ENCODE measurements around the gene PEAR1.

DNA sequence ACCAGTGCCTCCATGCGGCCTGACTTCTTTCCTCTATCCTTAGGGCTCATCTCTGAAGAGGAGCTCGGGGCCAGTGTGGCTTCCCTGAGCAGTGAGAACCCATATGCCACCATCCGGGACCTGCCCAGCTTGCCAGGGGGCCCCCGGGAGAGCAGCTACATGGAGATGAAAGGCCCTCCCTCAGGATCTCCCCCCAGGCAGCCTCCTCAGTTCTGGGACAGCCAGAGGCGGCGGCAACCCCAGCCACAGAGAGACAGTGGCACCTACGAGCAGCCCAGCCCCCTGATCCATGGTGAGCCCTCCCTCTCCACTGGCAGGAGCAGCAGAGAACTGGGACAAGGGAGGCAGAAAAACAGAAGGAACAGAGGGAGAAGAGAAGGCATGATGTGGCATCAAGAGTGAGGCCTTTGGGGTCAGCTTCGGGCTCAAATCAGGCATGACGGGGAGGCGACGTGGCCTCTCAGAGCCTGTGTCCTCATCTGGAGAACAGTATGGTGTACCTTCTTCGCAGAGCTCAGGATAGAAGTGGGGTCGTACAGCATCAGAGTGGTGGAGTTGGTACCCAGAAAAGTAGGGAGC, 20.4 kb downstream of the PEAR1 start:
- TF ChIP-seq, protein P1, sequence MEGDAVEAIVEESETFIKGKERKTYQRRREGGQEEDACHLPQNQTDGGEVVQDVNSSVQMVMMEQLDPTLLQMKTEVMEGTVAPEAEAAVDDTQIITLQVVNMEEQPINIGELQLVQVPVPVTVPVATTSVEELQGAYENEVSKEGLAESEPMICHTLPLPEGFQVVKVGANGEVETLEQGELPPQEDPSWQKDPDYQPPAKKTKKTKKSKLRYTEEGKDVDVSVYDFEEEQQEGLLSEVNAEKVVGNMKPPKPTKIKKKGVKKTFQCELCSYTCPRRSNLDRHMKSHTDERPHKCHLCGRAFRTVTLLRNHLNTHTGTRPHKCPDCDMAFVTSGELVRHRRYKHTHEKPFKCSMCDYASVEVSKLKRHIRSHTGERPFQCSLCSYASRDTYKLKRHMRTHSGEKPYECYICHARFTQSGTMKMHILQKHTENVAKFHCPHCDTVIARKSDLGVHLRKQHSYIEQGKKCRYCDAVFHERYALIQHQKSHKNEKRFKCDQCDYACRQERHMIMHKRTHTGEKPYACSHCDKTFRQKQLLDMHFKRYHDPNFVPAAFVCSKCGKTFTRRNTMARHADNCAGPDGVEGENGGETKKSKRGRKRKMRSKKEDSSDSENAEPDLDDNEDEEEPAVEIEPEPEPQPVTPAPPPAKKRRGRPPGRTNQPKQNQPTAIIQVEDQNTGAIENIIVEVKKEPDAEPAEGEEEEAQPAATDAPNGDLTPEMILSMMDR (conservative IDR thresholded peaks at IDR 0.05), result no peak
- no peak for TF ChIP-seq EZH2 (IDR thresholded peaks at IDR 0.05; ENCODE audit: low read depth)
